Neural cell (in vitro differentiated cells): ENCODE results near the gene TUBAL3. TPM values are rescaled to one million over a fixed set of nuclear protein-coding genes. Genes with fewer than 3 reads are reported as not detected.

Experiments
- H2AFZ ChIP-seq: fragments of 200-600, 300-800 bp; sonication (generic), shearing (Covaris generic); 2 replicates; pipeline ENCODE4 v1.6.0; 2014; ENCODE audit warnings: low read depth, mild to moderate bottlenecking, antibody characterized with exemption, low read length, moderate library complexity
- H3F3A ChIP-seq: fragments of 200-600 bp; shearing (Covaris generic); 2 replicates; pipeline ENCODE4 v1.6.1; 2016; ENCODE audit warnings: mild to moderate bottlenecking, moderate library complexity, mixed read lengths, antibody characterized with exemption, low read length; ENCODE audit not compliant: insufficient read depth, poor library complexity, severe bottlenecking
- H3K27ac ChIP-seq: fragments of 200-600, 300-800 bp; sonication (generic), shearing (Covaris generic); 2 replicates; pipeline ENCODE4 v1.5.1; 2014; ENCODE audit warnings: mild to moderate bottlenecking, low read length, moderate library complexity
- H3K27me3 ChIP-seq: fragments of 300-800, 200-600 bp; sonication (generic), shearing (Covaris generic); 2 replicates; pipeline ENCODE4 v1.6.0; 2014; ENCODE audit warnings: mild to moderate bottlenecking, low read depth, low read length, moderate library complexity; ENCODE audit not compliant: insufficient read depth
- H3K36me3 ChIP-seq: fragments of 300-800, 200-600 bp; sonication (generic), shearing (Covaris generic); 2 replicates; pipeline ENCODE4 v1.5.1; 2014; ENCODE audit warnings: mild to moderate bottlenecking, antibody characterized with exemption, low read length, moderate library complexity; ENCODE audit not compliant: insufficient read depth
- H3K4me2 ChIP-seq: fragments of 300-800, 200-600 bp; sonication (generic), shearing (Covaris generic); 2 replicates; pipeline ENCODE4 v1.6.0; 2014; ENCODE audit warnings: mild to moderate bottlenecking, low read length
- H3K4me3 ChIP-seq: fragments of 300-800, 200-600 bp; sonication (generic), shearing (Covaris generic); 2 replicates; pipeline ENCODE4 v1.5.1; 2014; ENCODE audit warnings: mild to moderate bottlenecking, low read length, moderate library complexity
- H3K79me2 ChIP-seq: fragments of 200-600 bp; shearing (Covaris generic); replicated peaks from 2 replicates; pipeline ENCODE4 v1.6.0; 2014; ENCODE audit warnings: mild to moderate bottlenecking, low read length, moderate library complexity; ENCODE audit not compliant: insufficient read depth
- H3K9ac ChIP-seq: fragments of 300-800, 200-600 bp; sonication (generic), shearing (Covaris generic); 2 replicates; pipeline ENCODE4 v1.6.1; 2016; ENCODE audit warnings: mild to moderate bottlenecking, low read length, mixed read lengths
- H3K9me2 ChIP-seq: fragments of 200-600 bp; shearing (Covaris generic); 2 replicates; pipeline ENCODE4 v1.6.1; 2016; ENCODE audit warnings: mild to moderate bottlenecking, low read length, mixed read lengths; ENCODE audit not compliant: insufficient read depth
- H3K9me3 ChIP-seq: fragments of 200-600, 300-800 bp; sonication (generic), shearing (Covaris generic); 2 replicates; pipeline ENCODE4 v1.6.1; 2016; ENCODE audit warnings: mild to moderate bottlenecking, mixed run types, low read length, moderate library complexity, mixed read lengths
- H4K20me1 ChIP-seq: fragments of 200-600 bp; shearing (Covaris generic); 2 replicates; pipeline ENCODE4 v1.6.1; 2016; ENCODE audit warnings: mild to moderate bottlenecking, mixed run types; ENCODE audit not compliant: insufficient read depth
- EP300 ChIP-seq: fragments of 450-650 bp; conservative IDR thresholded peaks from 2 replicates; pipeline ENCODE4 v1.6.1; 2014; ENCODE audit warnings: antibody characterized with exemption, mild to moderate bottlenecking, moderate library complexity; ENCODE audit not compliant: poor library complexity, severe bottlenecking
- EZH2 ChIP-seq: fragments of 200-600, 300-800 bp; shearing (Covaris generic), sonication (generic); IDR thresholded peaks from 2 replicates; pipeline ENCODE4 v1.6.1; 2014; ENCODE audit warnings: antibody characterized with exemption, low read length, borderline replicate concordance, mild to moderate bottlenecking; ENCODE audit not compliant: insufficient read depth, poor library complexity, severe bottlenecking
- MXI1 ChIP-seq: fragments of 450-650 bp; conservative IDR thresholded peaks from 2 replicates; pipeline ENCODE4 v1.6.1; 2014; ENCODE audit warnings: antibody characterized with exemption, mild to moderate bottlenecking; ENCODE audit not compliant: poor library complexity, severe bottlenecking
- POLR2AphosphoS5 ChIP-seq: IDR thresholded peaks from 2 replicates; pipeline ENCODE4 v1.6.1; 2012
- RAD21 ChIP-seq: fragments of 450-650 bp; conservative IDR thresholded peaks from 2 replicates; pipeline ENCODE4 v1.6.1; 2014; ENCODE audit warnings: antibody characterized with exemption, mild to moderate bottlenecking, moderate library complexity
- SMC3 ChIP-seq: fragments of 450-650 bp; conservative IDR thresholded peaks from 2 replicates; pipeline ENCODE4 v1.6.1; 2014; ENCODE audit warnings: antibody characterized with exemption, mild to moderate bottlenecking, moderate library complexity; ENCODE audit not compliant: poor library complexity
- TAF1 ChIP-seq: IDR thresholded peaks from 2 replicates; pipeline ENCODE4 v1.6.1; 2012; ENCODE audit warnings: low read depth
- polyA plus RNA-seq: library from polyadenylated mRNA; depleted of rRNA; stranded (reverse); fragments of >200 nt; gene quantifications from 2 replicates; pipeline ENCODE4 v1.2.3, GENCODE V29; 2014
- TF ChIP-seq, protein P1 (sequence below): fragments of 450-650 bp; IDR thresholded peaks from 2 replicates; pipeline ENCODE4 v1.5.1; 2014; ENCODE audit warnings: antibody characterized with exemption, mild to moderate bottlenecking, moderate library complexity; ENCODE audit not compliant: poor library complexity, severe bottlenecking
- TF ChIP-seq, protein P2 (sequence below): IDR thresholded peaks from 2 replicates; pipeline ENCODE4 v1.6.1; 2012; ENCODE audit warnings: borderline replicate concordance

Gene TUBAL3
- polyA plus RNA-seq, 1 donor from 2014 or later = not detected

- H3K27ac ChIP-seq = no peak overlapping the region
- H3K27me3 ChIP-seq = no peaks in the 10 kb centered on the region
- H3K9ac ChIP-seq = no peak overlapping the region
- no peaks in the 10 kb centered on the region for H3K9me2 ChIP-seq
- H3K4me3 ChIP-seq = no peak overlapping the region
- H3K9me3 ChIP-seq = no peaks in the 10 kb centered on the region
- TF ChIP-seq EZH2 (no peak), SMC3 (no peak), POLR2AphosphoS5 (no peak), TAF1 (no peak), RAD21 (no peak), MXI1 (no peak), EP300 (no peak)
- TF ChIP-seq, protein P1, sequence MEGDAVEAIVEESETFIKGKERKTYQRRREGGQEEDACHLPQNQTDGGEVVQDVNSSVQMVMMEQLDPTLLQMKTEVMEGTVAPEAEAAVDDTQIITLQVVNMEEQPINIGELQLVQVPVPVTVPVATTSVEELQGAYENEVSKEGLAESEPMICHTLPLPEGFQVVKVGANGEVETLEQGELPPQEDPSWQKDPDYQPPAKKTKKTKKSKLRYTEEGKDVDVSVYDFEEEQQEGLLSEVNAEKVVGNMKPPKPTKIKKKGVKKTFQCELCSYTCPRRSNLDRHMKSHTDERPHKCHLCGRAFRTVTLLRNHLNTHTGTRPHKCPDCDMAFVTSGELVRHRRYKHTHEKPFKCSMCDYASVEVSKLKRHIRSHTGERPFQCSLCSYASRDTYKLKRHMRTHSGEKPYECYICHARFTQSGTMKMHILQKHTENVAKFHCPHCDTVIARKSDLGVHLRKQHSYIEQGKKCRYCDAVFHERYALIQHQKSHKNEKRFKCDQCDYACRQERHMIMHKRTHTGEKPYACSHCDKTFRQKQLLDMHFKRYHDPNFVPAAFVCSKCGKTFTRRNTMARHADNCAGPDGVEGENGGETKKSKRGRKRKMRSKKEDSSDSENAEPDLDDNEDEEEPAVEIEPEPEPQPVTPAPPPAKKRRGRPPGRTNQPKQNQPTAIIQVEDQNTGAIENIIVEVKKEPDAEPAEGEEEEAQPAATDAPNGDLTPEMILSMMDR = no peak
- TF ChIP-seq, protein P2, sequence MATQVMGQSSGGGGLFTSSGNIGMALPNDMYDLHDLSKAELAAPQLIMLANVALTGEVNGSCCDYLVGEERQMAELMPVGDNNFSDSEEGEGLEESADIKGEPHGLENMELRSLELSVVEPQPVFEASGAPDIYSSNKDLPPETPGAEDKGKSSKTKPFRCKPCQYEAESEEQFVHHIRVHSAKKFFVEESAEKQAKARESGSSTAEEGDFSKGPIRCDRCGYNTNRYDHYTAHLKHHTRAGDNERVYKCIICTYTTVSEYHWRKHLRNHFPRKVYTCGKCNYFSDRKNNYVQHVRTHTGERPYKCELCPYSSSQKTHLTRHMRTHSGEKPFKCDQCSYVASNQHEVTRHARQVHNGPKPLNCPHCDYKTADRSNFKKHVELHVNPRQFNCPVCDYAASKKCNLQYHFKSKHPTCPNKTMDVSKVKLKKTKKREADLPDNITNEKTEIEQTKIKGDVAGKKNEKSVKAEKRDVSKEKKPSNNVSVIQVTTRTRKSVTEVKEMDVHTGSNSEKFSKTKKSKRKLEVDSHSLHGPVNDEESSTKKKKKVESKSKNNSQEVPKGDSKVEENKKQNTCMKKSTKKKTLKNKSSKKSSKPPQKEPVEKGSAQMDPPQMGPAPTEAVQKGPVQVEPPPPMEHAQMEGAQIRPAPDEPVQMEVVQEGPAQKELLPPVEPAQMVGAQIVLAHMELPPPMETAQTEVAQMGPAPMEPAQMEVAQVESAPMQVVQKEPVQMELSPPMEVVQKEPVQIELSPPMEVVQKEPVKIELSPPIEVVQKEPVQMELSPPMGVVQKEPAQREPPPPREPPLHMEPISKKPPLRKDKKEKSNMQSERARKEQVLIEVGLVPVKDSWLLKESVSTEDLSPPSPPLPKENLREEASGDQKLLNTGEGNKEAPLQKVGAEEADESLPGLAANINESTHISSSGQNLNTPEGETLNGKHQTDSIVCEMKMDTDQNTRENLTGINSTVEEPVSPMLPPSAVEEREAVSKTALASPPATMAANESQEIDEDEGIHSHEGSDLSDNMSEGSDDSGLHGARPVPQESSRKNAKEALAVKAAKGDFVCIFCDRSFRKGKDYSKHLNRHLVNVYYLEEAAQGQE = no peak
- H3K4me2 ChIP-seq = no peak overlapping the region
- no peaks in the 10 kb centered on the region for H4K20me1 ChIP-seq
- H3K79me2 ChIP-seq = peaks cover 17% of the 10 kb centered on the region
- no peak overlapping the region for H2AFZ ChIP-seq
- no peaks in the 10 kb centered on the region for H3F3A ChIP-seq
- H3K36me3 ChIP-seq = no peaks in the 10 kb centered on the region
Observed at GRCh38 chr10:5423771-5424170, 19.1 kb upstream of the TUBAL3 start.

- H3K9ac ChIP-seq = no peak overlapping the region
- H3K27me3 ChIP-seq = no peaks in the 10 kb centered on the region
- H3K36me3 ChIP-seq = no peaks in the 10 kb centered on the region
- H3K4me3 ChIP-seq = no peak overlapping the region
- no peak overlapping the region for H3K4me2 ChIP-seq
- peaks cover 44% of the 10 kb centered on the region for H3K79me2 ChIP-seq
- H3K9me2 ChIP-seq = no peaks in the 10 kb centered on the region
- H3K27ac ChIP-seq = no peak overlapping the region
- no peaks in the 10 kb centered on the region for H3K9me3 ChIP-seq
- no peak overlapping the region for H2AFZ ChIP-seq
- TF ChIP-seq EZH2 = no peak
- no peak for TF ChIP-seq EP300
- TF ChIP-seq MXI1 = no peak
- no peak for TF ChIP-seq SMC3
- TF ChIP-seq, protein P1 = no peak
- TF ChIP-seq RAD21 = no peak
- TF ChIP-seq TAF1 = no peak
- TF ChIP-seq, protein P2 = no peak
- H4K20me1 ChIP-seq = no peaks in the 10 kb centered on the region
- no peaks in the 10 kb centered on the region for H3F3A ChIP-seq
Observed at GRCh38 chr10:5419466-5420094, 15.0 kb upstream of the TUBAL3 start.
